HG03565 (cell line): ENCODE data around the gene ZMYM1.
"Not testable (repeated sequence)": the region's sequence is repeated elsewhere in the genome, so short reads cannot be mapped to it uniquely, and the experiment has no call there.

Source experiments
- ATAC-seq: cut with Tn5 transposase; IDR thresholded peaks from one replicate; pipeline ENCODE4 v1.9.1; 2021; ENCODE audit warnings: mild to moderate bottlenecking, moderate library complexity; ENCODE audit not compliant: unreplicated experiment

The ZMYM1 gene

DNA sequence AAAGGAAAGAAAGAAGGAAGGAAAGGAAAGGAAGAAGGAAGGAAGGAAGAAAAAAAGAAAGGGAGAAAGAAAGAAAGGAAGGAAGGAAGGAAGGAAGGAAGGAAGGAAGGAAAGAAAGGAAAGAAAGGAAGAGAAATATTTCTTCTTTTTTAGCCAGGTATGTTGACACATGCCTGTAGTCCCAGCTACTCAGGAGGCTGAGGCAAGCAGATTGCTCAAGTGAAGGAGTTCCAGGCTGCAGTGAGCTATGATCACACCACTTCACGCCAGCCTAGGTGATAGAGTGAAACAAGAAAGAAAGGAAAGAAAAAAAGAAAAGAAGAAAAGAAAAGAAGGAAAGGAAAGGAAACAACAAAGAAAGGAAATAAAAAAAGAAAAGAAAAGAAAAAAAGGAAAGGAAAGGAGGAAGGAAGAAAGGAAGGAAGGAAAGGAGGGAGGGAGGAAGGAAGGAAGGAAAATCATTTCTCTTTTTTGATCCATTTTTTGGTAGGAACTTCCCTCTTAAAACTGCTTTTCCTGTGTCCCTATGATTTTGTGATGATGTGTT is 5.8 kb upstream of the ZMYM1 start:
- no peak for ATAC-seq

DNA sequence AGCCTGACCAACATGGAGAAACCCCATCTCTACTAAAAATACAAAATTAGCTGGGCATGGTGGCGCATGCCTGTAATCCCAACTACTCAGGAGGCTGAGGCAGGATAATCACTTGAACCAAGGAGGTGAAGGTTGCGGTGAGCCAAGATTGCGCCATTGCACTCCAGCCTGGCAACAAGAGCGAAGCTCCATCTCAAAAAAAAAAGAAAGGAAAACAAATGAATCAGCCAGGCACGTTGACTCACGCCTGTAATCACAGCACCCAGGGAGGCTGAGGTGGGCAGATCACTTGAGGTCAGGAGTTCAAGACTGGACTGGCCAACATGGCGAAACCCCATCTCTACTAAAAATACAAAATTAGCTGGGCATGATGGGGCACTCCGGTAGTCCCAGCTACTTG is 2.8 kb upstream of the ZMYM1 start:
- ATAC-seq, result not testable (repeated sequence)

DNA sequence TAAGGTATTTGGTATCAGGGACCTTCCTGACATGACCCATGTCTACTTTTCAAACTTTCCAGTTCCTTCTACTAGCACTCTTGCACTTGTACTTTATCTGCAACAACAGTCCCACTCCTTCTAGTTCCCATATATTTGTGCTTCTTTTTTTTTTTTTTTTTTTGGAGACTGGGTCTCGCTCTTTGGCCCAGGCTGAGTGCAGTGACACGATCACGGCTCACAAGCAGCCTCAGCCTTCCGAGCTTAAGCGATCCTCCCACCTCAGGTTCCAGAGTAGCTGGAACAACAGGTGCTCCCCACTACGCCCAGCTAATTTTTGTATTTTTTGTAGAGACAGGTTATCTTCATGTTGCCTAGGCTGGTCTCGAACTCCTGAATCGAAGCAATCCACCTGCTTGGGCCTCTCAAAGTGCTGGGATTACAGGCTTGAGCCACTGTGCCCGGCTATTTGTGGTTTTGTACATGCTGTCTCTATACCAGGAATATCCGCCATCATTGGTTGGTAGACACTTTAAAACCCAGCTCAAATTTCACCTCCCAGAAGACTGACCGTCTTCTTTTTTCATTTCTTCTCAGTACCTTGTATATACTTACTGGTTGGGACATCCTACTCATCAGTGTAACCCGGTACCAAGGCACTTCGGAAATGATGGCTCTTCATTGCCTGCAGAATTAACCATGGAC is 1.1 kb downstream of the ZMYM1 start:
- no peak for ATAC-seq

DNA sequence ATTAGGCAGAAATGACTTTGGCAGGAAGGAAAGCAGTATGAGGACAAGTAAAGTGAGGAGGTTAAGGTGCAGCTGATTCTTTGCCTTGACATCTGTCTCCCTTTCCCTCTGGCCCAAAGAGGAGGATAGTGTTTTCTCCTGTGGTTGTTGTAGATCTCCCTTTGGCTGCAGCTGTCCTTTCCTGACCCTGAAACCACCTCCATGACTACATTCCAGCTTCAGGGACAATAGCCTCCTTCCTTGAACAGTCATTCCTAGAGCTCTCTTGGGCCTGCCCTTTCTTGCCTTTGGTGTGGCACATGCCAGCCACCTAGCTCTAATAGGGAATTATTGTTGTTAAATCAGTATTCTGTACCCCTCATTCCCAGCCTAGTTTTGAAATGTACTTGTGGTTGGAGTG is 6.2 kb downstream of the ZMYM1 start:
- ATAC-seq, result no peak

DNA sequence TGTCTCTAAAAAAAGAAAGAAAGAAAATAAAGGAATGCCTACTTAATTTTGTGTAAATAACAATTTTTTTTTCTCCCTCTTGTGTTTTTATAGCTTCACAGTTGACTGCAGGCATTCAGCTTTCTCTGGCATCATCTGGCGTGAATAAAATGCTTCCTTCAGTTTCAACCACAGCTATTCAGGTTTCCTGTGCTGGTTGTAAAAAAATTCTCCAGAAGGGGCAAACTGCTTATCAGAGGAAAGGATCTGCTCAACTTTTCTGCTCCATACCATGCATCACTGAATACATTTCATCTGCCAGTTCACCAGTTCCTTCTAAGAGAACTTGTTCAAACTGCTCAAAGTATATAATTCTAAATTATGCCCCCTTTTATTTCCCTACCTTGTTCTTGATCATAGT is 18.0 kb downstream of the ZMYM1 start:
- ATAC-seq, result no peak

DNA sequence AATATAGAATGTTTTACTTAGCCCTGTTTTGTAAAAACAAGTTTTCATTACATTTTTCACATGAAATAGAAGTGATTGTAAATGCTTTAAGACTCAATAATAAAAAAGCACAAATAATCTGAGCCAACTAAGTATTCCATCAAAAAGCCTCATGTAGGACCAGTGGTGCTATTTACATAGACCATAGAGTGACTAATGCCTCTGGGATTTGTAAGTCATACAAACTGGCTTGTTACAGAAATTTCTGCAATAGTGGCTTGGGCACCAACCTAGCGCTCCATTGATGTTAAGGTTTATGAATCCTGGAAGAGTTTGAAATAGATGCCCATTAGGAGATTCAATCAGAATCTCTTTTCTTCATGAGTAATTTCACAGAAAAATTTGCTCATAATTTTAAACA is 31.9 kb downstream of the ZMYM1 start:
- ATAC-seq, result no peak

DNA sequence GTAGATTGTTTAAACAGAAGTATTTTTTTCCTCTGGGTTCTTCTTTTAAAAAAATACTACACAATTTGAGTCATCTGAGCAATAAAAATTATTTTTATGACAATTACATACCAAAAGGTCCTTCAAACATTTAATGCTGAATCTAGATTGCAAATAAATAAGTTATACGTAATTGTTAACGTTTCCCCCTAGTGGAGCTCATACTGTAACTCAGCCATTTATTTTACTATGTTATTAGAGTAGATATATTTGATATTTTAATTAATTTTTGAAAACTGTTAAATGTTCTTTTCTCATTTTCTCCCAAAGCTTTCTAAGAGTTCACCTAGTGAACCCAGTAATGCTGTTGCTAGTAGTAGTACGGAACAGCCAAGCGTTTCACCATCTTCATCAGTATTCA is 33.5 kb downstream of the ZMYM1 start:
- no peak for ATAC-seq

DNA sequence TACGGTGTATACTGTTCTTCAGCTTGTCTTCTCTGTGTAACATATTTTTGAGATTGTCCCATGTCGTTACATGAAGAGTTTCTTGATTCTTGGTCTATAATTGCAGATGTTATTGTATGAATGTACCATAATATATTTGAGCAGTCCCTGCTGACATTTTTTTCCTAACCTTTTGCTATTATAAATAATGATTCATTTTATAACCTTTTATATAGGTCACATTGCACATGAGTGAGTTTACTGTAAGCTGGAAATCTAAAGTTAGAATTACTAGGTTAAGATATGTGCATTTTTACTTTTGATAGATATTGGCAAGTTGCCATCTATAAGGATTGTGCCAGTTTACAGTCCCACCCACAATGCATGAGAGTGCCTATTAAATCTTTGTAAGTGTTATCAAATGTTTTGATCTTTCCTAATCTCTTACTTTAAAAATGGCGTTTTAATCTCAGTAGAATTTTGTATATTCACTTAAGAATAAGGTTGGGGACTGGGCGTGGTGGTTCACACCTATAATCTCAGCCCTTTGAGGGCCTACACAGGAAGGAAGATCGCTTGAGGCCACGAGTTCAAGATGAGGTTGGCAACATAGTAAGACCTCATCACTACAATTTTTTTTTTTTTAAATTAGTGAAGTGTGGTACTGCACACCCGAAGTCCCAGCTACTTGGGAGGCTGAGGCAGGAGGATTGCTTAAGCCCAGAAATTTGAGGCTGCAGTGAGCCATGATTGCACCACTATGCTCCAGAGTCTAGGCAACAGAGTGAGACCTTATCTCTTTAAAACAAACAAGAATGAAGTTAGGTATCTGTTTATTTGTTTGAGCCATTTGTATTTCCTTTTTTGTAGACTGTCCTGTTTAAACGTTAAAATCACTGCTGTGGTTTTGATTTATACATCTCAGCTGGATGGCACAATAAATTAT is 36.5 kb downstream of the ZMYM1 start:
- ATAC-seq, result no peak

DNA sequence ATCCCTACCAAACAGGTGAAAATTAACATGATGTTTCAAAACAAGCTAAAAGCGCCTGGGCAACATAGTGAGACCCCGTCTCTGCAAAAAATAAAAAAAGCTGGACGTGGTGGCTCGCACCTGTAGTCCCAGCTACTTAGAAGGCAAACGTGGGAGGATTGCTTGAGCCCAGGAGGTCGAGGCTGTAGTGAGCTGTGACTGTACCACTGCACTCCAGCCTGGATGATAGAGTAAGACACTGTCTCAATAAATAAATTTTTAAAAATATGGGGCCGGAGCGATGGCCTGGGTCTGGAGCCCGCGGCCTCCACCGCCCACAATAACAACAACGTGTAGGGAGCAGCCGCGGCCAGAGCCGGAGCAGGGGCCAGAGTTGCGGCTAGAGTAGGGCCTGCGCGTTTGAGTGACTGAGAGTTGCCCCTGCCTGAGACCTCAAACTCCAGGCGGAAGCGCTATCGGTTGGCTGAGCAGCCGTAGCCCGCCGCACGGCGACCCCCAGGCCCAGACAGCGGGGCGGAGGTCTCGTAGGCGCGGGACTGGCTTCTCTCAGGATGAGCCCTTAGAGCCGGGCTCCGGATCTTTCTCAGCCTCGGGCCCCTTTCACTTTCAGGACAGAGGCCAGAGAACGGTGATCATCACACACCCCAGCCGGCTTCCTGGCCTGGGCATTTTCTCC is 41.4 kb downstream of the ZMYM1 start:
- no peak for ATAC-seq

DNA sequence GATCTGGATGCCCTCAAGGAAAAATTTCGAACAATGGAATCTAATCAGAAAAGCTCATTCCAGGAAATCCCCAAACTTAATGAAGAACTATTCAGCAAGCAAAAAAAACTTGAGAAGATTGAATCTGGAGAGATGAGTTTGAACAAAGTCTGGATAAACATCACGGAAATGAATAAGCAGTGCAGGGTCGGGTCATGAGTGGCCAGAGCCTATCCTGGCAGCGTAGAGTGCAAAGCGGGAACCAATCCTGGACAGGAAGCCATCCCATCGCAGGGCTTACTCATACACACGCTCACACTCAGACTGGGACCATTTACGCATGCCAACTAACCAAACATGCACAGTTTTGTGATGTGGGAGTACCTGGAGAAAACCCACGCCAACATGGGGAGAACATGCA is 43.1 kb downstream of the ZMYM1 start:
- no peak for ATAC-seq

DNA sequence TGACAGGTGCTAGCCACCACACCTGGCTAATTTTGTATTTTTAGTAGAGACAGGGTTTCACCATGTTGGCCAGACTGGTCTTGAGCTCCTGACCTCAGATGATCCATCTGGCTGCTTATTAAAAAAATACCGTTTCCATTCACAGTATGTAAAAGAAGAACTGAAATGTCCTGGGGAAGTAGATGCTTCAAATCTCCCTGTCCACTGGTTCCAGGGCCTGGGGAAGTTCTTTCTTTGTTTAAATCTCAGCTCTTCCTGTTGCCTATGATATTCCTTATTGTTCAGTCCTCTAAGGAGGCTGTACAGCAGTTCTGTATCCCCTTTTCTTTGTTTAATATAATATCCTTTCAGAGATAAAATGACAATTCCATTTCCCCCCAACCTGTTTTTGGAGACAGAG is 47.4 kb downstream of the ZMYM1 start:
- no peak for ATAC-seq

DNA sequence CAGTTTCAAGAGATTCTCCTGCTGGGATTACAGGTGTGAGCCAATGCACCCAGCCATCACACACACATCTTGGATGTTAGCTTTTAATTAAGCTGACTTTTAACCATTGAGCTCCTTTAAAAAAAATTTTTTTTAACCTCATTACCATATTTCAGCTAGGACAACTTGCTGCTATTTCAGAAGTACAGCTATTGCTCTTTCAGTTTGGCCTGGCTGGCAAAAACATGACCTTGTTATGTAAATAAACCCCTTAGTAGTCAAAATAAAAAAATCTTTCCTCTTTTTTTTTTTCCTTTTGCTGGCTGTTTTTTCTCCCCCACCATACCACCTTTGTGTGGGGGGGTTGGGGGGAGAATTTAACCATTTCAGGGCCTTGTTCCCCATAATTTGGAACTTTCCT is 49.9 kb downstream of the ZMYM1 start:
- no peak for ATAC-seq

DNA sequence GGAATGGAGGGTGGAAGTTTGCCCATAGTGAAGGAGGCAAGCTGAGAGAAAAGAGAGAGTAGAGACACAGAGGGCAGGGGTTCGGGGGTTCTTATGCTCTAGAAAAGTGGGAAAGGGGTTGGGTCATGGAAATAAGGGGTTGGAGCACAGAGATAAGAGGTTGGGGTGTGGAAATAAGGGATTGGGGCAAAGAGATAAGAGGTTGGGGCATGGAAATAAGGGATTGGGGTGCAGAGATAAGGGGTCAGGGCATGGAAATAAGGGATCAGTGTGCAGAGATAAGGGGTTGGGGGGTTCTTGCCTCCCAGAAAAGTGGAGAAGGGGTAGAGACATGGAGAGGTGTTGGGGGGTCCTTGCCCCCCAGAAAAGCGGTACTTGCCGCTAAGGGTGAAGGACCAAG is 57.6 kb downstream of the ZMYM1 start:
- no peak for ATAC-seq

DNA sequence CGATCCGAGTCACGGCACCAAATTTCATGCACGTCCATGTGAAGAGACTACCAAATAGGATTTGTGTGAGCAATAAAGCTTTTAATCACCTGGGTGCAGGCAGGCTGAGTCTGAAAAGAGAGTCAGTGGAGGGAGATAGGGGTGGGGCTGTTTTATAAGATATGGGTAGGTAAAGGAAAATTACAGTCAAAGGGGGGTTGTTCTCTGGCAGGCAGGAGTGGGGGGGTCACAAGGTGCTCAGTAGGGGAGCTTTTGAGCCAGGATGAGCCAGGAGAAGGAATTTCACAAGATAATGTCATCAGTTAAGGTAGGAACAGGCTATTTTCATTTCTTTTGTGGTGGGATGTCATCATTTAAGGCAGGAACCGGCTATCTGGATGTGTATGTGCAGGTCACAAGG is 58.4 kb downstream of the ZMYM1 start:
- ATAC-seq, result not testable (repeated sequence)

DNA sequence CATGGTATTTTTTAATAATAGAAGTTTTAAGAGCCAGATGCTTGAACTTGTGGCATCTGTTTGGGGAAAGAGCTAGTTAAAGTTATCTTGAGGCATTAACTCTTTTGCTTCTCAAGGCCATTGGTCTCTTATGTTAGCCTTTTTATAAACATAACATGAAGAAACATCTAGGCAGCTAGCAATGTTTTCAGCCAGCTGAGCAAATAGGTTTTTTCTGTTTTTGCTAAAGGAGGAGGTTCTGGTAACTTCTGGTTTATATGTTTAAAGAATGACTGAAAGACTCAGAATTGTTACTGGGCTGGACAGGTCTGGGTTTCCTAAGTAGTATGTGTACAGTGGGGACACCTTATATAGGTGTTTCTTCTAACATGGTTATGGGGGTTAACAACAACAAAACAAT is 63.1 kb downstream of the ZMYM1 start:
- ATAC-seq, result not testable (repeated sequence)

DNA sequence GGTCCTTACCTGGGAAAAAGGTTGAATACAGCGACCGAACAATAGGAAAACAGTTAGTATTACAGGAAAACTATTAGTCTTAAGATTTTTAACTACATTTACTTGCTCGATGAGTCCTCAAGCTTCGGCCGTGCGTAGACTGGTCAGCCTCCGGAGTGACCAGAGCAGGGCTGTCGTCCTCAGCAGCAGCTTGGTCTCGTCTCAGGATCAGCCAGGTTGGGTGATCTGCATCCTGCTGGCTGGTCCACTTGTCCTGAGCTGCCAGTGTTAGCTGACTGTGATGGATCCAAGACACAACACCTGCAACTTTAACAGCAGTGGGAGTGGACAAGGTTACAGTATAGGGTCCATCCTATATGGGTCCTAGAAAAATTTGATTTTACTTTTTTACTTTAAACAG is 63.5 kb downstream of the ZMYM1 start:
- ATAC-seq, result not testable (repeated sequence)

DNA sequence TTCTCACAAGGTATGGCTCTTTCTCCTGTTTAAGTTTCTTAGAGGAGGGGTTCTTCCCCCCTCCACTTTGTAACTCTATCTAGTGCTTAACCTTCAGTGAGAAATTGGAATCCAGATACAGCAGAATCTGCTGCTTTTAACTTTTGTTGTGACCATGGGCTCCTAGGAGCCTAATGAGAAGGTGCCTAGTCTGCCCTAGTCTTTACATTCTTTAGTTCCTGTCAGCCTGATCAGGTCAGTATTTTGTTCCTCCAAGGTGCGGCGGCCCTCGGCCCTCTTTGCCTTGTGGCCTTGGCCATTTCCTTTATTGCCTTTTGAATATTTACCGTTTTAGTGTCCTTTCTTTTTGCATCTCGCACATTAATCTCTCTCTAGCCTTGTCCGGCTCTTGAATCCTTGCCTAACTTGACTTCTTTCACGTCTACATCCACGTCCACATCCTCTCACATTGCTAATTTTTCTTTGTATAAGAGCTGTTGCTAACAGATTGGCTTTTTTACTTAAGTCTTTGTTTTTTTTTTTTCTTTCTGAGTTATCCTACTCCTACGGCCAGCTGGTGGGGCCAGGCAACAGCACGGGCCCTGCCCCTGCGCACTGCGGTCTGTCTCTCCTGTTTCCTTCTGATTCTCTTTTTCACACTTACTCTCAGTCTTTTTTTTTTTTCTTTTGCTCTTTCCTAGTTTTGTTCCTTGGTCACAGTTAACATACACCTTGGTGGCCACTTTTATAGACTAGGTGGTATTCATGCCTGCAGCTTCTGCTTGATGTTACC is 64.7 kb downstream of the ZMYM1 start:
- ATAC-seq, result no peak

DNA sequence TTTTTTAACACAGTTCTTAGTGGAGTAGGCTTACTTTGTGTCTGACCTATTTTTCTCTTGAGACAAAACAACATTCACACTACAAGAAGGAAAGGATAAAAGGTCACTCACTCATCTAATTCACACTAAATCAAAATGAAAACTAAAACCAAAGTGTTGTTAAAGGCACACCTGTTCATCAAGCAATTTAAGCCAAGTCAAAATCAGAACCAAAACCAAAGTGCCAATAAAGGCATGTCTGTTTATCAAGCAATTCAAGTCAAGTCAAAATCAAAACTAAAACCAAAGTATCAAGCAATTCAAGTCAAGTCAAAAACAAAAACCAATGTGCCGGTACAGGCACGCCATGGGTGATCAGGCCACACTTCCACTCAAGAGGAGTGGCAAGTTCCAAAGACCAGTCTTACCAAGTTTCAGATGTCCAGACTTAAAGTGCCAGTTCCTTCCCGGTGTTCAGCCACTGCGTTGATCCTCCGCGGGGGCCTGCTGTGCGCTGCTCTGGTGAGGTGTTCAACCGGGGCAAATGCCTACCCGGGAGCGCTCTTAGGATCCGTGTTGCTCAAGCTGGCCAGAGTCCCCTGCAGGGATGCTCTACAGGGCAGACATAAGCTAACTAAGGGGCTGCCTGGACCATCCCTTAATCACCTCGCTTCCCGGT is 66.8 kb downstream of the ZMYM1 start:
- ATAC-seq, result not testable (repeated sequence)

DNA sequence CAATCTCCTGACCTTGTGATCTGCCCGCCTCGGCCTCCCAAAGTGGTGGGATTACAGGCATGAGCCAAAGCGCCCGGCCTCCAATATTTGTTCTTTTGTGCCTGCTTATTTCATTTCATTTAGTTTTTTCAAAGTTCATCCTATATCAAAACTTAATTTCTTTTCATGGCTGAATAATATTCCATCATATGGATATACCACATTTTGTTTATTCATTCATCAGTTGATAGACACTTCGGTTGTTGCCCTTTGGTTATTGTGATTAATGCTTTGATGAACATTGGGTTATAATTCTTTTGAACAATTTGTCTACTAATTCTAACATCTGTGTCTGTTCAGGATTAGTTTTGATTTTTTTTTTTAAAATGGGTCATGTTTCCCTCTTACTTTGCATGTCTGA is 72.0 kb downstream of the ZMYM1 start:
- no peak for ATAC-seq

DNA sequence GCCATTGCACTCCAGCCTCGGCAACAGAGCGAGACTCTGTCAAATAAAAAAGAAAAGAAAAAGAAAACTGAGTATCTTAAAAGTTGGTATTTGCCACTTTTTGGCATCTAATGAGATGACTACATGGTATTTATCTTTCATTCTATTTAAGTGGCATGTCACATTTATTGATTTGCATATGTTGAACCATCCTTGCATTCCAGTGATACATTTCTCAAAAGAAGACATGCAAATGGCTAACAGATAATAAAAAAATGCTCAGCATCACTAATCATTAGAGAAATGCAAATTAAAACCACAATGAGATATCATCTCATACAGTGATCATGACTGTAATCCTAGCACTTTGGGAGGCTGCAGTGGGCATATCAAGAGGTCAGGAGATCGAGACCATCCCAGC is 85.7 kb downstream of the ZMYM1 start:
- ATAC-seq, result no peak
